Measurements from ENCODE around the gene SNED1.

DNA sequence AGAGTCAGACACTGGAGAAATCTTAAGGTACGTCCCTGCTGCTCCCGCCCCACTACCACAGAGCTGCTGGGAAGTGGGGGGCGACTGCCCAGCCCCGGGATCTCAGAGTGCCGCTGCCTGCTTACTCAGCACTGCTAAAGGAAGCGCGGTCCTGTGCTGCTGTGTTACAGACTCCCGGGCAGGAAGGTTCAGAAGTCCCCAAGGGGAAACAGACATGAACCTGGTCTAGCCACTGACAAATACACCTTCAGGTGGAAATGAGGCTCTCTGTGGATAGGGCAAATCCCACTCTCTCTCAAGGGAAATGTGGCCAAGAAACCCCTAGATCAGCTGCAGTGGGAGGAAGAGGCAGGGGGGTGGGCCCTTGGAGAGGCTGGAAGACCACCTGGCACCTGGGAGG is 90.0 kb downstream of the SNED1 start:
- TF ChIP-seq ARNT (IDR thresholded peaks at IDR 0.05): no peak
- no peak for TF ChIP-seq ZEB2 (IDR thresholded peaks at IDR 0.05)
- TF ChIP-seq EZH2 (IDR thresholded peaks at IDR 0.05; ENCODE audit: borderline replicate concordance, low read depth, low read length): no peak
